Measurements from ENCODE around the gene ALKAL2. TPM values are rescaled to one million over a fixed set of nuclear protein-coding genes. Genes with fewer than 3 reads are reported as not detected.

The ALKAL2 gene
- total and polyA plus RNA-seq, 2 of the 13 experiments (the other 11 are each of a cell fraction or from before 2014, with no cell fraction given), result 0.22 to 1.7 TPM

DNA sequence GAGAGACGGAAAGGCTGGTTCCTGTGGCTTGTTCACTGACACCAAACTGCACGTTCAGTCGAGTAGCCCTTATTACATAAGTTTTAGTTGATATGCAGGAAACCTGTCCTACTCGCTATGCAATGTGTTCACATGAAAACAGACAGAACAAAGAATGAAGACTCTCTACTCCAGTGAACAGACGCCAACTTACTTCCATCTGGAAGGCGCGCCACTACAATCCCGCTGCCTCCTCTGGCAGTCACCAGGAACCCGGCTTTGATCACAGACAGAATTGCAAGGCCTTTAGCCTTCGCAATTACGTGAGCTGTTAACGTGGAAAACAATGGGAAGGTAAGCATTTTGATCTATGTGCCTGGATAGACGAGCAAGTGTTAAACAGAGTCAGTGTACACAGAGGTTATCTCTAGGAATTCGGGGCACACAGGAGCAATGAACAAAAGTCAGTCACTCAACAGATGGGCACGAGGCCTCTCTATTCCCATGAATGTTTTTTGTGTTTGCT is 38.3 kb downstream of the ALKAL2 start (continued):
- TF ChIP-seq ZNF768 (CRISPR knock-in tag; IDR thresholded peaks at IDR 0.05) (no peak), PHF21A (CRISPR knock-in tag; IDR thresholded peaks at IDR 0.05) (peak; percentile 74), ZNF563 (CRISPR knock-in tag; IDR thresholded peaks at IDR 0.05) (peak; percentile 47; the same call in 1 of the 2 replicates), ZNF180 (CRISPR knock-in tag; IDR thresholded peaks at IDR 0.05; ENCODE audit: borderline replicate concordance, low read depth) (no peak), ZNF235 (CRISPR knock-in tag; IDR thresholded peaks at IDR 0.05; ENCODE audit: borderline replicate concordance) (no peak), KLF16 (CRISPR knock-in tag; IDR thresholded peaks at IDR 0.05) (peak in 1 of 2 experiments; percentile 89; a peak in 1 of 4 replicates), TOPORS (CRISPR knock-in tag; IDR thresholded peaks at IDR 0.05) (peak; percentile 85; the same call in 1 of the 2 replicates), KLF13 (CRISPR knock-in tag; IDR thresholded peaks at IDR 0.05) (no peak), ZFP82 (CRISPR knock-in tag; IDR thresholded peaks at IDR 0.05; ENCODE audit: borderline replicate concordance) (no peak), ZNF143 (CRISPR knock-in tag; IDR thresholded peaks at IDR 0.05) (no peak), EEA1 (CRISPR knock-in tag; IDR thresholded peaks at IDR 0.05; ENCODE audit: borderline replicate concordance) (no peak), ZNF569 (CRISPR knock-in tag; IDR thresholded peaks at IDR 0.05; ENCODE audit: borderline replicate concordance) (no peak), ZNF468 (CRISPR knock-in tag; IDR thresholded peaks at IDR 0.05) (no peak), GATA4 (IDR thresholded peaks at IDR 0.05; ENCODE audit: borderline replicate concordance, low read depth) (peak; percentile 94), RXRB (CRISPR knock-in tag; IDR thresholded peaks at IDR 0.05; ENCODE audit: borderline replicate concordance) (peak; percentile 95)
- TF ChIP-seq, protein P1, sequence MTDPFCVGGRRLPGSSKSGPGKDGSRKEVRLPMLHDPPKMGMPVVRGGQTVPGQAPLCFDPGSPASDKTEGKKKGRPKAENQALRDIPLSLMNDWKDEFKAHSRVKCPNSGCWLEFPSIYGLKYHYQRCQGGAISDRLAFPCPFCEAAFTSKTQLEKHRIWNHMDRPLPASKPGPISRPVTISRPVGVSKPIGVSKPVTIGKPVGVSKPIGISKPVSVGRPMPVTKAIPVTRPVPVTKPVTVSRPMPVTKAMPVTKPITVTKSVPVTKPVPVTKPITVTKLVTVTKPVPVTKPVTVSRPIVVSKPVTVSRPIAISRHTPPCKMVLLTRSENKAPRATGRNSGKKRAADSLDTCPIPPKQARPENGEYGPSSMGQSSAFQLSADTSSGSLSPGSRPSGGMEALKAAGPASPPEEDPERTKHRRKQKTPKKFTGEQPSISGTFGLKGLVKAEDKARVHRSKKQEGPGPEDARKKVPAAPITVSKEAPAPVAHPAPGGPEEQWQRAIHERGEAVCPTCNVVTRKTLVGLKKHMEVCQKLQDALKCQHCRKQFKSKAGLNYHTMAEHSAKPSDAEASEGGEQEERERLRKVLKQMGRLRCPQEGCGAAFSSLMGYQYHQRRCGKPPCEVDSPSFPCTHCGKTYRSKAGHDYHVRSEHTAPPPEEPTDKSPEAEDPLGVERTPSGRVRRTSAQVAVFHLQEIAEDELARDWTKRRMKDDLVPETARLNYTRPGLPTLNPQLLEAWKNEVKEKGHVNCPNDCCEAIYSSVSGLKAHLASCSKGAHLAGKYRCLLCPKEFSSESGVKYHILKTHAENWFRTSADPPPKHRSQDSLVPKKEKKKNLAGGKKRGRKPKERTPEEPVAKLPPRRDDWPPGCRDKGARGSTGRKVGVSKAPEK (CRISPR knock-in tag; IDR thresholded peaks at IDR 0.05; ENCODE audit: borderline replicate concordance), result peak; percentile 95; the same call in 1 of the 2 replicates
- TF ChIP-seq, protein P2, sequence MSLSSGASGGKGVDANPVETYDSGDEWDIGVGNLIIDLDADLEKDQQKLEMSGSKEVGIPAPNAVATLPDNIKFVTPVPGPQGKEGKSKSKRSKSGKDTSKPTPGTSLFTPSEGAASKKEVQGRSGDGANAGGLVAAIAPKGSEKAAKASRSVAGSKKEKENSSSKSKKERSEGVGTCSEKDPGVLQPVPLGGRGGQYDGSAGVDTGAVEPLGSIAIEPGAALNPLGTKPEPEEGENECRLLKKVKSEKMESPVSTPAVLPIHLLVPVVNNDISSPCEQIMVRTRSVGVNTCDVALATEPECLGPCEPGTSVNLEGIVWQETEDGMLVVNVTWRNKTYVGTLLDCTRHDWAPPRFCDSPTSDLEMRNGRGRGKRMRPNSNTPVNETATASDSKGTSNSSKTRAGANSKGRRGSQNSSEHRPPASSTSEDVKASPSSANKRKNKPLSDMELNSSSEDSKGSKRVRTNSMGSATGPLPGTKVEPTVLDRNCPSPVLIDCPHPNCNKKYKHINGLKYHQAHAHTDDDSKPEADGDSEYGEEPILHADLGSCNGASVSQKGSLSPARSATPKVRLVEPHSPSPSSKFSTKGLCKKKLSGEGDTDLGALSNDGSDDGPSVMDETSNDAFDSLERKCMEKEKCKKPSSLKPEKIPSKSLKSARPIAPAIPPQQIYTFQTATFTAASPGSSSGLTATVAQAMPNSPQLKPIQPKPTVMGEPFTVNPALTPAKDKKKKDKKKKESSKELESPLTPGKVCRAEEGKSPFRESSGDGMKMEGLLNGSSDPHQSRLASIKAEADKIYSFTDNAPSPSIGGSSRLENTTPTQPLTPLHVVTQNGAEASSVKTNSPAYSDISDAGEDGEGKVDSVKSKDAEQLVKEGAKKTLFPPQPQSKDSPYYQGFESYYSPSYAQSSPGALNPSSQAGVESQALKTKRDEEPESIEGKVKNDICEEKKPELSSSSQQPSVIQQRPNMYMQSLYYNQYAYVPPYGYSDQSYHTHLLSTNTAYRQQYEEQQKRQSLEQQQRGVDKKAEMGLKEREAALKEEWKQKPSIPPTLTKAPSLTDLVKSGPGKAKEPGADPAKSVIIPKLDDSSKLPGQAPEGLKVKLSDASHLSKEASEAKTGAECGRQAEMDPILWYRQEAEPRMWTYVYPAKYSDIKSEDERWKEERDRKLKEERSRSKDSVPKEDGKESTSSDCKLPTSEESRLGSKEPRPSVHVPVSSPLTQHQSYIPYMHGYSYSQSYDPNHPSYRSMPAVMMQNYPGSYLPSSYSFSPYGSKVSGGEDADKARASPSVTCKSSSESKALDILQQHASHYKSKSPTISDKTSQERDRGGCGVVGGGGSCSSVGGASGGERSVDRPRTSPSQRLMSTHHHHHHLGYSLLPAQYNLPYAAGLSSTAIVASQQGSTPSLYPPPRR (CRISPR knock-in tag; IDR thresholded peaks at IDR 0.05; ENCODE audit: borderline replicate concordance), result peak; percentile 96; the same call in 1 of the 2 replicates
- TF ChIP-seq, protein P3, sequence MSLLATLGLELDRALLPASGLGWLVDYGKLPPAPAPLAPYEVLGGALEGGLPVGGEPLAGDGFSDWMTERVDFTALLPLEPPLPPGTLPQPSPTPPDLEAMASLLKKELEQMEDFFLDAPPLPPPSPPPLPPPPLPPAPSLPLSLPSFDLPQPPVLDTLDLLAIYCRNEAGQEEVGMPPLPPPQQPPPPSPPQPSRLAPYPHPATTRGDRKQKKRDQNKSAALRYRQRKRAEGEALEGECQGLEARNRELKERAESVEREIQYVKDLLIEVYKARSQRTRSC (CRISPR knock-in tag; IDR thresholded peaks at IDR 0.05; ENCODE audit: low read depth), result no peak
- TF ChIP-seq, protein P4, sequence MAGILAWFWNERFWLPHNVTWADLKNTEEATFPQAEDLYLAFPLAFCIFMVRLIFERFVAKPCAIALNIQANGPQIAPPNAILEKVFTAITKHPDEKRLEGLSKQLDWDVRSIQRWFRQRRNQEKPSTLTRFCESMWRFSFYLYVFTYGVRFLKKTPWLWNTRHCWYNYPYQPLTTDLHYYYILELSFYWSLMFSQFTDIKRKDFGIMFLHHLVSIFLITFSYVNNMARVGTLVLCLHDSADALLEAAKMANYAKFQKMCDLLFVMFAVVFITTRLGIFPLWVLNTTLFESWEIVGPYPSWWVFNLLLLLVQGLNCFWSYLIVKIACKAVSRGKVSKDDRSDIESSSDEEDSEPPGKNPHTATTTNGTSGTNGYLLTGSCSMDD (CRISPR knock-in tag; IDR thresholded peaks at IDR 0.05), result no peak

Data from HepG2 (cell line).